ENCODE data around the gene SLC6A17. TPM values are rescaled to one million over a fixed set of nuclear protein-coding genes. Genes with fewer than 3 reads are reported as not detected.

The SLC6A17 gene
- total and polyA plus RNA-seq, 2 experiments from 2014 or later: 0.45 to 0.76 TPM

DNA sequence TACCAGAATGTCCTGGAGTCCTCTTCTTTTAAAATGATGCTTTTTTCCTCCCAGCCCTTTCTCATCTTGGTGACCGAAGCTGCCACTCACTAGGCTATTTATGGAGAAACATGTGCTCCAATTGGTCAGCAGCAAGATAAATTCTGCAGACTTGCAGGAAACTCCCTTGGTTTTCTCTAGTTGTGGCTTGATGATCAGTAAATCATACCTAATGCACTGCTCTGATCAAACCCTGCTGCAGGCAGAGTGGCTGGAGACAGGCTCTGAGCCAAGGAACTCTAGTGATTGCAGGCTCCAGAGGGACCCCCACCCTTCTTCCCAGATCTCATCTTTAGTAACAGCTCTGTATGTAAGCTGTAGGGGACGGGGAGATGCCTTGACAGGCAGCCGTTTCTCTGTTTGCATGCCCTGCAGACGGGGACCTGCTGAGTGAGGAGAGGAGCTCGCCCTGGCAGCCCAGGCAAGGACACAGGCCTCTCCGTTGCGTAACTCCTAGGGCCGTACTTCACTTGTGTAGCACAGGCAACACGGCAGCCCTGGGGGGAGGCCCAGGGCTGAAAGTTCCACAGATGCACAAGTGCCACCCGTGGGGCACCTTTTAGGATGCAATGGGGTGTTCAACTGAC, 14.5 kb downstream of the SLC6A17 start:
- Histone ChIP-seq H3K27ac (no peak overlapping the region), H3K9ac (no peak overlapping the region), H2AFZ (no peak overlapping the region), H3K79me2 (ENCODE audit: insufficient read depth) (no peaks in the 10 kb centered on the region), H3K36me3 (ENCODE audit: low read depth) (no peaks in the 10 kb centered on the region), H3K4me3 (no peak overlapping the region), H3K9me3 (ENCODE audit: low read depth) (no peaks in the 10 kb centered on the region), H3K9me2 (ENCODE audit: insufficient read depth) (no peaks in the 10 kb centered on the region), H3F3A (ENCODE audit: insufficient read depth) (0 out of 2 replicates have a peak, but pooled peaks cover 4% of the 10 kb centered on the region), H3K4me1 (ENCODE audit: insufficient read depth) (no peaks in the 10 kb centered on the region), H3K4me2 (ENCODE audit: unreplicated experiment) (no peak overlapping the region), H3K27me3 (replicated peaks; ENCODE audit: insufficient read depth) (no peaks in the 10 kb centered on the region), H4K20me1 (ENCODE audit: insufficient read depth) (no peaks in the 10 kb centered on the region)
- no peak for TF ChIP-seq EZH2phosphoT487 (IDR thresholded peaks at IDR 0.05; ENCODE audit: insufficient read depth, low read depth)
- TF ChIP-seq EZH2 (IDR thresholded peaks at IDR 0.05; ENCODE audit: insufficient read depth, poor library complexity, severe bottlenecking): no peak
- in situ Hi-C loops (cut with MboI): no loop called here
- 57 to 64% methylated on average over 10 of the region's 10 CpGs for WGBS, 2 experiments (ENCODE audit: low coverage in 1 of 2, low lambda C conversion rate in 2 of 2, missing lambda C conversion rate in 2 of 2)
- no peak for DNase-seq

- no peak overlapping the region for H3K9ac ChIP-seq
- WGBS, 2 experiments (ENCODE audit: low coverage in 1 of 2, low lambda C conversion rate in 2 of 2, missing lambda C conversion rate in 2 of 2): 63 to 66% methylated on average over 6 of the region's 6 CpGs
- in situ Hi-C loops (cut with MboI): no loop called here
- H3K27ac ChIP-seq: no peak overlapping the region
- TF ChIP-seq EZH2 (IDR thresholded peaks at IDR 0.05; ENCODE audit: insufficient read depth, poor library complexity, severe bottlenecking) (no peak), EZH2phosphoT487 (IDR thresholded peaks at IDR 0.05; ENCODE audit: insufficient read depth, low read depth) (no peak)
- H3K9me2 ChIP-seq (ENCODE audit: insufficient read depth): no peaks in the 10 kb centered on the region
- H3K4me2 ChIP-seq (ENCODE audit: unreplicated experiment): no peak overlapping the region
- no peak overlapping the region for H2AFZ ChIP-seq
- H3K4me3 ChIP-seq: no peak overlapping the region
- H3K27me3 ChIP-seq (replicated peaks; ENCODE audit: insufficient read depth): no peaks in the 10 kb centered on the region
- no peaks in the 10 kb centered on the region for H4K20me1 ChIP-seq (ENCODE audit: insufficient read depth)
- no peaks in the 10 kb centered on the region for H3K9me3 ChIP-seq (ENCODE audit: low read depth)
- DNase-seq: no peak
- H3K79me2 ChIP-seq (ENCODE audit: insufficient read depth): no peaks in the 10 kb centered on the region
- H3K36me3 ChIP-seq (ENCODE audit: low read depth): no peaks in the 10 kb centered on the region
- H3F3A ChIP-seq (ENCODE audit: insufficient read depth): 0 out of 2 replicates have a peak, but pooled peaks cover 4% of the 10 kb centered on the region
- H3K4me1 ChIP-seq (ENCODE audit: insufficient read depth): no peaks in the 10 kb centered on the region
These were observed 15.5 kb downstream of the SLC6A17 start for GRCh38 chr1:110165761-110166231.

DNA sequence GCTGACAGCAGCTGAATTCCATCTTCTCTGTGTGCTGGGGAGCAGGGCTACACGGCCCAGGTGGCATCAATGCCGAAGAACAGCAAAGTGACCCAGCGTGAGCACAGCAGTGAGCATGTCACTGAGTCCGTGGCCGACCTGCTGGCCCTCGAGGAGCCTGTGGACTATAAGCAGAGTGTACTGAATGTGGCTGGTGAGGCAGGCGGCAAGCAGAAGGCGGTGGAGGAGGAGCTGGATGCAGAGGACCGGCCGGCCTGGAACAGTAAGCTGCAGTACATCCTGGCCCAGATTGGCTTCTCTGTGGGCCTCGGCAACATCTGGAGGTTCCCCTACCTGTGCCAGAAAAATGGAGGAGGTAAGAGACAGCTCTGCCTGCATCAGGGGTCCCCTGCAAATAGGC, 16.6 kb downstream of the SLC6A17 start:
- Histone ChIP-seq H3K4me1 (ENCODE audit: insufficient read depth) (no peaks in the 10 kb centered on the region), H3K9me3 (ENCODE audit: low read depth) (no peaks in the 10 kb centered on the region), H3K9ac (no peak overlapping the region), H3K9me2 (ENCODE audit: insufficient read depth) (no peaks in the 10 kb centered on the region), H3K79me2 (ENCODE audit: insufficient read depth) (no peaks in the 10 kb centered on the region), H3K4me3 (no peak overlapping the region), H4K20me1 (ENCODE audit: insufficient read depth) (no peaks in the 10 kb centered on the region), H3K36me3 (ENCODE audit: low read depth) (no peaks in the 10 kb centered on the region), H3K27me3 (replicated peaks; ENCODE audit: insufficient read depth) (no peaks in the 10 kb centered on the region), H3K4me2 (ENCODE audit: unreplicated experiment) (no peak overlapping the region), H2AFZ (no peak overlapping the region), H3F3A (ENCODE audit: insufficient read depth) (0 out of 2 replicates have a peak, but pooled peaks cover 4% of the 10 kb centered on the region), H3K27ac (no peak overlapping the region)
- TF ChIP-seq EZH2phosphoT487 (IDR thresholded peaks at IDR 0.05; ENCODE audit: insufficient read depth, low read depth) (no peak), EZH2 (IDR thresholded peaks at IDR 0.05; ENCODE audit: insufficient read depth, poor library complexity, severe bottlenecking) (no peak)
- DNase-seq: no peak
- in situ Hi-C loops (cut with MboI): no loop called here
- 82 to 84% methylated on average over 11 of the region's 11 CpGs for WGBS, 2 experiments (ENCODE audit: low coverage in 1 of 2, low lambda C conversion rate in 2 of 2, missing lambda C conversion rate in 2 of 2)

GRCh38 chr1:110170766-110171733, 20.8 kb downstream of the SLC6A17 start:
- Histone ChIP-seq H3K79me2 (ENCODE audit: insufficient read depth) (no peaks in the 10 kb centered on the region), H3K4me3 (no peak overlapping the region), H2AFZ (no peak overlapping the region), H3K27ac (no peak overlapping the region), H3K4me2 (ENCODE audit: unreplicated experiment) (no peak overlapping the region), H3K9me3 (ENCODE audit: low read depth) (no peaks in the 10 kb centered on the region), H3K27me3 (replicated peaks; ENCODE audit: insufficient read depth) (no peaks in the 10 kb centered on the region), H3K4me1 (ENCODE audit: insufficient read depth) (no peaks in the 10 kb centered on the region), H3K9me2 (ENCODE audit: insufficient read depth) (no peaks in the 10 kb centered on the region), H3F3A (ENCODE audit: insufficient read depth) (0 out of 2 replicates have a peak, but pooled peaks cover 8% of the 10 kb centered on the region), H4K20me1 (ENCODE audit: insufficient read depth) (no peaks in the 10 kb centered on the region), H3K36me3 (ENCODE audit: low read depth) (no peaks in the 10 kb centered on the region), H3K9ac (no peak overlapping the region)
- no peak for TF ChIP-seq EZH2 (IDR thresholded peaks at IDR 0.05; ENCODE audit: insufficient read depth, poor library complexity, severe bottlenecking)
- no peak for TF ChIP-seq EZH2phosphoT487 (IDR thresholded peaks at IDR 0.05; ENCODE audit: insufficient read depth, low read depth)
- DNase-seq: no peak
- in situ Hi-C loops (cut with MboI): no loop called here
- WGBS, 2 experiments (ENCODE audit: low coverage in 1 of 2, low lambda C conversion rate in 2 of 2, missing lambda C conversion rate in 2 of 2): 49% methylated on average over 13 of the region's 13 CpGs
